Stimulated activated CD8-positive, alpha-beta memory T cell treated with anti-CD3 and anti-CD28 coated beads, Interleukin-2, amount 100 ng/mL, for 48 hours (primary cell): ENCODE measurements around the gene HTR3B.

Experiments
- DNase-seq, 2 donors: peaks; one replicate each; pipeline ENCODE4 v3.0.0-alpha.2; 2020; ENCODE audit warnings: low read depth in 2 of 2

Gene HTR3B

DNA sequence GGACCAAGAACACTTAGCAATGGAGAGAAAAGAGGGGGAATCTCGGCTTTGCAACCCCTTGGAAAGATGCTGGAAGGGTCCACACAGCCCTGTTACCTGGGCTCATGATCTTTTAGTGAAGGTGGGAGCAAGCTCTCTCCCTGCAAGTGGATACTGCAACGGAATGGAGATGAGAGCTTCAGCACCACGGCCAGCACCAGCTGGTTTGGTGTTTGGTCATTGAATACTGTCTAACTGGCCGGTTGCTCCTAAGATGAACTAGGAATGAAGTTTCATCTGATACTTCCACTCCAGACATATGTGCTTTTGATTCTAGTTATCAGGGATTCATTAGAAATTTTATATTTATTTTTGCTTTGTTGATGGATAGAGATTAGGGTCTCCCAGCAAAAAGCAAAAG lies 86.6 kb downstream of the HTR3B start:
- DNase-seq, result no peak

DNA sequence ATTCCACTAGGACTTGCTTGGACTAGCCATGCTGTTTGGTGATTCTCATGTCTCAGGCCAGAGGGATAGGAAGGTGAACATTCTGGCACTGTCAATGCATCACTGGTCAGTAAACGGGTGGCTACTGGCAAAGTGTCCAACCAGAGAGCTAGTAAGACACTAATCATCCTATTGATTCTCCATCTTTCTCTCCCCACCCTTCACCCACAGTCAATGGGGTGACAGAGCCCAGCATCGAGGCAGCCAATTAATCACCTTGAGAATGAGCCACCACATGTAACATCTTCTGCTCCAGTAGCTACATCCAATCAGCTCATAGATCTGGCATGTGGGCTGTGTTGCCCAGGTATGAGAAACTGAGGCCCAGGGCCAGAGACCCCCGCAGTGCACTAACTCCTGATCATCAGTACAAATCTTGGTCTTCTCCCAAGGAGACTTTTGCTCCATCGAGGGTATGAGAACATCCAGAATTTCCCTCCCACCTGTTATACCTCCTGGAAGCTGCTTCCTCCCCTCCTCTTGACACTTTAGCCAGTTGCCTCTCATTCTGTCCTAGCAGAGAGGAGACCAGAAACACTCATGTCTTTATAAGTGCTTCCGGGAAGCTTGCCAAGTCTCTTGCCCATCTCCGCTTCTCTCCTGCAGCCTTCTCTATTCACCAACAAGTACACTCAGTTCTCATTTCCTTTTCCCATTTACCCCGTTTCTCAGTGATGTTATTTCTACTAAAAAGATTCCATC lies 87.3 kb downstream of the HTR3B start:
- DNase-seq, result no peak

DNA sequence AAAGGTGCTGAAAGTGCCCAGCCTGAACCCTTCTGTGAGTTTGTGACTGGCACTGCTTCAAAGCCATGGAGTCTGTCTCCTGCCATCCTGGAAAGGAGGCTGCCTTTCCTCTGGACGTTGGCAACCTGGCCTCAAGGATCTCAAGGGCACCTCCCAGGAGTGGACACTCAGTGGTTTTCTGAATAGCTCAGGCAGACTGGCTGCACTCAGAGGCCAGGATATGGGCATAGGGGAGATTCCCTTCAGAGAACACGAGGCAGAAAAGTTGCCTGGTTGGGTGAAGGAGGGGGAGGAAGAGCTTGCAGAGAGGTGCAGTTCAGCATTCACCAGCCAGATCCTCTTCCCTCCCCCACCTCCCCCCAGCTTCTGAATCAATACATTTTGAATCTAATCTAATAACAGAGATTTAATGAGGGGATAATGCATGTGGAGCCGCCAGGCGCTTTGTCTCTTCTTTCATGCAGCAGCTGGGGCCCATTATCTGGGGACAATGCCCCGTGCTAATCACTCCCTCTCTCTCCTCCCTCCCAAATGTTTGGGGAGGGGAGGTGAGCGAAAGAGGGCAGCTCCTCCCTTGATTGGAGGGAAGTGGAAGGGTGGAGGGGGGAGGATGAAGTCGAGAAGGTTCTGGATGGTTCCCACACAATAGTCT lies 88.0 kb downstream of the HTR3B start:
- DNase-seq, result no peak

DNA sequence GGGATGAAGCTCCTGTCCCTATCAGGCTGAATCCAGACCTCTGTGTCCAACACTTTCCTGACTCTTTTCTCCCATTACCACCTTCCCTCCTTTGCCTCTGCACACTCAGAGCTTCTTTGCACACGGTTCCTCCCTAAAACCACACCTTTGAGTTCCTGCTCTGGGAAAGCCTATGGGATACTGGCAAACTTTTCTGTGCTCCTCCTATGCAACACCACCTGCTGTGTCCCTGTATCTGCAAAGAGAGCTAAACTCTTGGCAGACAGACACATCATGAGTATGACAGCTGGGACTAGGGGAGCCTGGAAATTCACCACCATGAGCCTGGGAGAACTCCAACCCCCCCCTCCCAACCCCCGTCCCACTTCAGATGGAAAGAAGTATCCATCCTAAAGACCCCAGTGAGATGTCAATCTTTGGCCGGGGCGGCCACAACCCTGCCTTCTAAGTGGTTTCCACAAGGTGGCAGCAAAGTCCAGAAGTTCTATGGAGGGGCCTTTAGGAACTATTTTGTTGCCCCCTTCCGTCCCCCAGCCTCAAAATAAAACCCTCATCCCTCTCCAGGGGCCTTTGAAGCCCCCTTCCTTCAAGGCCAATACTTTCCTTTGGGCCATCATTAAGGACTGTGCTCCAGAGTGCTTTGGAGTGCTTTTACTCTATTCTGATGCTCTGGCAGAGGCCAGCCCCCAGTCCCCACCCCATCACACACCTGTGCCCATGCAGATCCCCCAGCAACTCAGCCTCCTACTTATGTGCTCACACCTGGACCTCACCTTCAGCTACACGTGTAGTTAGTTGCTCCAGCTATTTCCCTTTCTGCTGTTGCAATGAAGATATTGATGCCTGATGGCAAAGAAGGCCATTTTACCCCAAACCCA lies 89.7 kb downstream of the HTR3B start:
- peak in 1 of 2 donors; percentile 18 for DNase-seq
